GM12864 (cell line): Measurements from ENCODE around the gene CTXND1.

ENCODE experiments used
- DNase-seq: peaks from one replicate; pipeline ENCODE4 v3.0.0-alpha.2; 2011; ENCODE audit warnings: low read depth
- H3K4me3 ChIP-seq: 2 replicates; pipeline ENCODE4 v1.5.1; 2011; ENCODE audit warnings: mild to moderate bottlenecking, low read depth, low read length, control low read depth
- CTCF ChIP-seq: IDR thresholded peaks from 2 replicates; pipeline ENCODE4 v1.5.1; 2011; ENCODE audit warnings: low read depth, mild to moderate bottlenecking, moderate library complexity, low read length, control low read depth, inconsistent platforms; ENCODE audit errors: missing control alignments

CTXND1 gene

GRCh38 chr15:80202641-80203360 is 49.2 kb downstream of the CTXND1 start:
- TF ChIP-seq CTCF: no peak
- DNase-seq: no peak
- H3K4me3 ChIP-seq: no peak overlapping the region

- no peak for TF ChIP-seq CTCF
- no peak for DNase-seq
- H3K4me3 ChIP-seq: no peak overlapping the region
These were observed 50.0 kb downstream of the CTXND1 start for GRCh38 chr15:80202016-80202315.

- no peak overlapping the region for H3K4me3 ChIP-seq
- DNase-seq: no peak
- no peak for TF ChIP-seq CTCF
These were observed 50.6 kb downstream of the CTXND1 start for GRCh38 chr15:80201256-80202015.

GRCh38 chr15:80199869-80200268 is 52.1 kb downstream of the CTXND1 start:
- H3K4me3 ChIP-seq: no peak overlapping the region
- TF ChIP-seq CTCF: no peak
- DNase-seq: no peak

DNA sequence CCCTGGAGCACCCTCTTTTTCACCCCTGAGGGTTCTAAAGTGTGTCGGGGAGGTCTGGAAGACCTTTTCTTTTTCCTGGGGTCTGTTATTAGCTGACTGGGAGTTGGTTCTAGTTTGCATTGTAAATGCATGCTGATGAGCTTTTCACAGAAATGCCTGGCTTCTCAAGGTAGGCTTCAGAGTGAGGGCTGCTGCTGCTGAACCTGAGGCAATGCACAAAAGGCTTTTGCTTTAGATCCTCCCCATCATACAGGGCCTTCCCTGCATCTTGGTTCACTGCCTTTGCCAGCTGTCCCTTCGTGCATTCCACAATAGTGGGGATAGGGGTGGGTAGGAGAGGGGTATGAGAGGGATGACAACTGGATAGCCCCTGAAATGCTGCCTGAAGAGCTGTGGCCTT is 52.6 kb downstream of the CTXND1 start:
- no peak for TF ChIP-seq CTCF
- DNase-seq: no peak

DNA sequence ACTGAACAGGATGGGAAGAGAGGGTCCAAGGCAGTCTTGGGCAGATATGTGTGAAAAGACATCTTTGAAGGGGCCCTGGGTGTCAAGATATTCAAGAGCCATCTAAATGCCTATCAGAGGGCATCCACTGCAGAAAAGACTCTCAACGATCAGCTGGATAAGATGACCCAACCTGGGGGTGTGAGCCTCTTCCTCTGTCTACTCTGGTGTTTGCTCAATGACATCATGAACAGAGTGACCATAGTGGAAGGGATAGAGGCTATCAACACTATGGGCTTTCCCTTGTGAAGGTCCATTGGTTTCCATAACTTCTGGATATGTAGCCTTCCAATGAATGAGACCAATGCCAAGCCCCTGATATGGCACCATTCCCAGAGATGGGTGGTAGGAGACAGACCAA is 57.1 kb downstream of the CTXND1 start:
- no peak for DNase-seq
- no peak for TF ChIP-seq CTCF
- H3K4me3 ChIP-seq: no peak overlapping the region

More for the DNA sequence above, 52.6 kb downstream of the CTXND1 start:
- no peak overlapping the region for H3K4me3 ChIP-seq

- H3K4me3 ChIP-seq: no peak overlapping the region
- DNase-seq: no peak
- TF ChIP-seq CTCF: no peak
These were observed 57.8 kb downstream of the CTXND1 start for GRCh38 chr15:80194186-80194585.
